C4-2B (cell line): ENCODE results near the gene NCAN.
"Not testable (repeated sequence)": the region's sequence is repeated elsewhere in the genome, so short reads cannot be mapped to it uniquely, and the experiment has no call there.

Experiments
- H3K27ac ChIP-seq: fragments of 450-650 bp; 2 replicates; pipeline ENCODE4 v1.5.1; 2017
- CTCF ChIP-seq: fragments of 450-650 bp; conservative IDR thresholded peaks from 2 replicates; pipeline ENCODE4 v1.5.1; 2017; ENCODE audit warnings: mild to moderate bottlenecking
- ZFX ChIP-seq: fragments of 450-650 bp; IDR thresholded peaks from 2 replicates; pipeline ENCODE4 v1.6.1; 2017

NCAN gene

DNA sequence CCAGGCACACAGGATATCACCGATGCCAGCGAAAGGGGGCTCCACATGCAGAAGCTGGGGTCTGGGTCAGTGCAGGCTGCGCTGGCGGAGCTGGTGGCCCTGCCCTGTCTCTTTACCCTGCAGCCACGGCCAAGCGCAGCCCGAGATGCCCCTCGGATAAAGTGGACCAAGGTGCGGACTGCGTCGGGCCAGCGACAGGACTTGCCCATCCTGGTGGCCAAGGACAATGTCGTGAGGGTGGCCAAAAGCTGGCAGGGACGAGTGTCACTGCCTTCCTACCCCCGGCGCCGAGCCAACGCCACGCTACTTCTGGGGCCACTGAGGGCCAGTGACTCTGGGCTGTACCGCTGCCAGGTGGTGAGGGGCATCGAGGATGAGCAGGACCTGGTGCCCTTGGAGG lies 7.2 kb downstream of the NCAN start:
- H3K27ac ChIP-seq, result no peak overlapping the region
- TF ChIP-seq CTCF (no peak), ZFX (no peak)

DNA sequence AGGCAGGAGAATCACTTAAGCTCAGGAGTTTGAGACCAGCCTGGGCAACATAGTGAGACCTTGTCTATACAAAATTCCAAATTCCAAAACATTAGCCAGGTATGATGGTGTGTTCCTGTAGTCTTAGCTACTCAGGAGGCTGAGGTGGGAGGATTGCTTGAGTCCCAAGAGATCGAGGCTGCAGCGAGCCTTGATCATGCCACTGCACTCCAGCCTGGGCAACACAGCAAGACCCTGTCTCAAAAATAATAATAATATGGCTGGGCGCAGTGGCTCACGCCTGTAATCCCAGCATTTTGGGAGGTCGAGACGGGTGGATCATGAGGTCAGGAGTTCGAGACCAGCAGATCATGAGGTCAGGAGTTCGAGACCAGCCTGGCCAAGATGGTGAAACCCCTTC lies 9.2 kb downstream of the NCAN start:
- not testable (repeated sequence) for H3K27ac ChIP-seq

GRCh38 chr19:19223060-19223459 lies 11.3 kb downstream of the NCAN start:
- H3K27ac ChIP-seq, result no peak overlapping the region
- TF ChIP-seq CTCF (no peak), ZFX (no peak)

- TF ChIP-seq CTCF (no peak), ZFX (no peak)
These were observed 11.9 kb downstream of the NCAN start for GRCh38 chr19:19223636-19224035.

DNA sequence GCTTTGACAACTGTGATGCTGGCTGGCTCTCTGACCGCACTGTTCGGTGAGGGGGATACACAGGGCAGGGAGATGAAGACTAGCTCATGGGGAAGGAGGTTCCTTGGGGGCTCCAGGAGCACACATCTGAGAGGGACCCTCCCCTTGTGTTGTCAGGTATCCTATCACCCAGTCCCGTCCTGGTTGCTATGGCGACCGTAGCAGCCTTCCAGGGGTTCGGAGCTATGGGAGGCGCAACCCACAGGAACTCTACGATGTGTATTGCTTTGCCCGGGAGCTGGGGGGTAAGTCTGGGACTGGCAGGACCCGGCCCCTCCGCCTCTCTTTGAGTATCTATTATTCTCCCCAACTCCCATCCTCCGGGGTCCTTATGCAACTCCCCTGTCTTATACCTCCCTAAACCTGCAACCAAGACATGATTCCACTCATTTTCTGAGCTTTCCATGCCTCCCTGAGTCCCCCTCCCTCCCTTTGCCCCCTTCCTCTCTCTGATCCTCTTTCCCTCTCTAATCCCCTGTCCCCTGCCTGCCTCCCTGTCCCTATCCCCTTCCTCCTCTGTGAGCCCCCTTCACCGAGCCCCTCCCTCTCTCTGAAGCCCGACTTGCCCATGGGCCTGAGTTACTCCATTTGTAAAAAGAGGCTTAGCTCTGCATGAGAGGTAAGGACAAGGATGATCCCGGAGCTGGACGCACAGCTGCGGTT lies 12.5 kb downstream of the NCAN start:
- no peak for TF ChIP-seq CTCF
- no peak for TF ChIP-seq ZFX
- no peak overlapping the region for H3K27ac ChIP-seq

More at GRCh38 chr19:19223636-19224035, 11.9 kb downstream of the NCAN start:
- no peak overlapping the region for H3K27ac ChIP-seq

GRCh38 chr19:19224852-19225494 lies 13.2 kb downstream of the NCAN start:
- H3K27ac ChIP-seq, result no peak overlapping the region
- TF ChIP-seq ZFX (no peak), CTCF (peak; percentile 89)

- no peak for TF ChIP-seq ZFX
- H3K27ac ChIP-seq, result no peak overlapping the region
These were observed 14.4 kb downstream of the NCAN start for GRCh38 chr19:19226204-19226603.

DNA sequence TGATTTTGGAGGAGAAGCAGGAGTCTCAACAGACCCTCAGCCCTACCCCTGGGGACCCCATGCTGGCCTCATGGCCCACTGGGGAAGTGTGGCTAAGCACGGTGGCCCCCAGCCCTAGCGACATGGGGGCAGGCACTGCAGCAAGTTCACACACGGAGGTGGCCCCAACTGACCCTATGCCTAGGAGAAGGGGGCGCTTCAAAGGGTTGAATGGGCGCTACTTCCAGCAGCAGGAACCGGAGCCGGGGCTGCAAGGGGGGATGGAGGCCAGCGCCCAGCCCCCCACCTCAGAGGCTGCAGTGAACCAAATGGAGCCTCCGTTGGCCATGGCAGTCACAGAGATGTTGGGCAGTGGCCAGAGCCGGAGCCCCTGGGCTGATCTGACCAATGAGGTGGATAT lies 14.9 kb downstream of the NCAN start:
- H3K27ac ChIP-seq, result no peak overlapping the region
- no peak for TF ChIP-seq CTCF
- no peak for TF ChIP-seq ZFX
